Measurements from ENCODE around the gene COA7.

COA7 gene

GRCh38 chr1:52692697-52693096 is 5.5 kb downstream of the COA7 start:
- no peaks in the 10 kb centered on the region for H3K9me3 ChIP-seq (ENCODE audit: low read length)
- H3F3A ChIP-seq (ENCODE audit: insufficient read depth, low read length), result no peaks in the 10 kb centered on the region
- no peak overlapping the region for H3K4me3 ChIP-seq (ENCODE audit: low read depth, low read length, poor library complexity, severe bottlenecking)
- H3K27ac ChIP-seq (ENCODE audit: low read depth, low read length, poor library complexity, severe bottlenecking), result no peak overlapping the region
- H3K4me2 ChIP-seq (ENCODE audit: low read length), result no peak overlapping the region
- TF ChIP-seq EZH2 (IDR thresholded peaks at IDR 0.05; ENCODE audit: borderline replicate concordance, low read length), result no peak
- no peak for TF ChIP-seq CTCF (IDR thresholded peaks at IDR 0.05; ENCODE audit: low read length)
- no peaks in the 10 kb centered on the region for H3K9me2 ChIP-seq (ENCODE audit: low read depth, low read length)
- H2AFZ ChIP-seq (ENCODE audit: low read length), result no peak overlapping the region
- H4K20me1 ChIP-seq (ENCODE audit: insufficient read depth, low read length), result no peaks in the 10 kb centered on the region
- H3K79me2 ChIP-seq (ENCODE audit: insufficient read depth, low read length), result peaks cover 19% of the 10 kb centered on the region
- no peak overlapping the region for H3K9ac ChIP-seq (ENCODE audit: low read length)
- H3K4me1 ChIP-seq (ENCODE audit: insufficient read depth, low read length, severe bottlenecking), result peaks cover 15% of the 10 kb centered on the region
- H3K36me3 ChIP-seq (ENCODE audit: insufficient read depth, low read length), result peaks cover 38% of the 10 kb centered on the region
- H3K27me3 ChIP-seq (ENCODE audit: insufficient read depth, low read length), result no peaks in the 10 kb centered on the region

GRCh38 chr1:52691821-52692220 is 6.3 kb downstream of the COA7 start:
- Histone ChIP-seq H3K27ac (ENCODE audit: low read depth, low read length, poor library complexity, severe bottlenecking) (no peak overlapping the region), H3K9me2 (ENCODE audit: low read depth, low read length) (no peaks in the 10 kb centered on the region), H3K4me3 (ENCODE audit: low read depth, low read length, poor library complexity, severe bottlenecking) (no peak overlapping the region), H2AFZ (ENCODE audit: low read length) (no peak overlapping the region), H3K27me3 (ENCODE audit: insufficient read depth, low read length) (no peaks in the 10 kb centered on the region), H3K79me2 (ENCODE audit: insufficient read depth, low read length) (peaks cover 12% of the 10 kb centered on the region), H3F3A (ENCODE audit: insufficient read depth, low read length) (no peaks in the 10 kb centered on the region), H3K4me2 (ENCODE audit: low read length) (no peak overlapping the region), H3K9ac (ENCODE audit: low read length) (no peak overlapping the region), H4K20me1 (ENCODE audit: insufficient read depth, low read length) (no peaks in the 10 kb centered on the region), H3K4me1 (ENCODE audit: insufficient read depth, low read length, severe bottlenecking) (peaks cover 8% of the 10 kb centered on the region), H3K36me3 (ENCODE audit: insufficient read depth, low read length) (peaks cover 47% of the 10 kb centered on the region), H3K9me3 (ENCODE audit: low read length) (no peaks in the 10 kb centered on the region)
- TF ChIP-seq EZH2 (IDR thresholded peaks at IDR 0.05; ENCODE audit: borderline replicate concordance, low read length), result no peak
- TF ChIP-seq CTCF (IDR thresholded peaks at IDR 0.05; ENCODE audit: low read length), result no peak

GRCh38 chr1:52686830-52687229 is 11.3 kb downstream of the COA7 start:
- Histone ChIP-seq H4K20me1 (ENCODE audit: insufficient read depth, low read length) (no peaks in the 10 kb centered on the region), H3K36me3 (ENCODE audit: insufficient read depth, low read length) (peaks cover 59% of the 10 kb centered on the region), H3K9ac (ENCODE audit: low read length) (no peak overlapping the region), H3K9me3 (ENCODE audit: low read length) (no peaks in the 10 kb centered on the region), H3K9me2 (ENCODE audit: low read depth, low read length) (no peaks in the 10 kb centered on the region), H3K4me1 (ENCODE audit: insufficient read depth, low read length, severe bottlenecking) (peaks cover 3% of the 10 kb centered on the region), H3K4me2 (ENCODE audit: low read length) (no peak overlapping the region), H3K79me2 (ENCODE audit: insufficient read depth, low read length) (no peaks in the 10 kb centered on the region), H3K4me3 (ENCODE audit: low read depth, low read length, poor library complexity, severe bottlenecking) (no peak overlapping the region), H3K27ac (ENCODE audit: low read depth, low read length, poor library complexity, severe bottlenecking) (no peak overlapping the region), H2AFZ (ENCODE audit: low read length) (no peak overlapping the region), H3K27me3 (ENCODE audit: insufficient read depth, low read length) (no peaks in the 10 kb centered on the region), H3F3A (ENCODE audit: insufficient read depth, low read length) (no peaks in the 10 kb centered on the region)
- TF ChIP-seq CTCF (IDR thresholded peaks at IDR 0.05; ENCODE audit: low read length), result no peak
- no peak for TF ChIP-seq EZH2 (IDR thresholded peaks at IDR 0.05; ENCODE audit: borderline replicate concordance, low read length)
